GM18909 (cell line): ENCODE results near the gene MT1E.
"Not testable (repeated sequence)": the region's sequence is repeated elsewhere in the genome, so short reads cannot be mapped to it uniquely, and the experiment has no call there.

Experiments
- ATAC-seq: cut with Tn5 transposase; IDR thresholded peaks from one replicate; pipeline ENCODE4 v1.9.1; 2021; ENCODE audit warnings: mild to moderate bottlenecking; ENCODE audit not compliant: unreplicated experiment, poor library complexity

MT1E gene

GRCh38 chr16:56669005-56669839 lies 43.6 kb downstream of the MT1E start, which contains the start of gene MT1H:
TSS of gene MT1H (plus strand) at chr16:56669814. CDS start at chr16:56669885, 71 bp downstream.
- no peak for ATAC-seq

GRCh38 chr16:56669840-56670619 lies 44.4 kb downstream of the MT1E start:
- ATAC-seq, result no peak

- no peak for ATAC-seq
Measured at GRCh38 chr16:56670620-56670934, 45.0 kb downstream of the MT1E start.

GRCh38 chr16:56671691-56672090 lies 46.1 kb downstream of the MT1E start:
- ATAC-seq, result not testable (repeated sequence)

- not testable (repeated sequence) for ATAC-seq
Measured at GRCh38 chr16:56672171-56672570, 46.6 kb downstream of the MT1E start.

GRCh38 chr16:56672761-56673536 lies 47.4 kb downstream of the MT1E start:
- no peak for ATAC-seq

- ATAC-seq, result no peak
Measured at GRCh38 chr16:56673921-56674320, 48.3 kb downstream of the MT1E start.

- ATAC-seq, result not testable (repeated sequence)
Measured at GRCh38 chr16:56674570-56674969, 49.0 kb downstream of the MT1E start.

- no peak for ATAC-seq
Measured at GRCh38 chr16:56675685-56676210, 50.2 kb downstream of the MT1E start.
